ENCODE measurements around the gene SEMA5A. TPM values are rescaled to one million over a fixed set of nuclear protein-coding genes. Genes with fewer than 3 reads are reported as not detected.

SEMA5A gene
- total RNA-seq, 1 donor from 2014 or later: 11.9 TPM

DNA sequence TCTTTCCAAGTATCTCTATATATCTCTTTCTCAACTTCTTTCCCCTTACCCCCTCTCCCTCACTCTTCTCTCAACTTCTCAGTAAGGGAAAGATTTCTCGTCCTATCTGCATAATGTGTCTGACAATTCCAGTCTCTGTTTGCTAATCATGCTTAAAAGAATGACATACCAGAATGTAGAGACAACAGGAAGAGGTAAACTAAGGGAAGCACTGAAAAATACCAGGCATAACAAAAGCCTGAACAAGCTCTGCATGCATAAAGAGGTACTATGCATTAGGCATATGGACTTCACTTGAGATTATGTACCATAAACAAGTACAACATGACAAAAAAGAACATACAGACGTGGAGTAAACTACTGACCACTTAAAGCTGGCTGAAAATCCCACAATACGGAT lies 62.6 kb downstream of the SEMA5A start:
- Mint-ChIP-seq H3K9me3 (peaks cover 20% of the 10 kb centered on the region), H3K4me1 (peaks cover 10% of the 10 kb centered on the region), H3K27me3 (ENCODE audit: insufficient read depth, low read depth) (no peaks in the 10 kb centered on the region), H3K4me3 (no peak overlapping the region), H3K27ac (no peak overlapping the region), H3K36me3 (peaks cover 8% of the 10 kb centered on the region)
- no peaks in the 10 kb centered on the region for H3K79me2 ChIP-seq (ENCODE audit: low read depth)
- H2AFZ ChIP-seq (replicated peaks): no peak overlapping the region
- H3K27ac ChIP-seq: no peak overlapping the region
- no peaks in the 10 kb centered on the region for H3K27me3 ChIP-seq
- no peaks in the 10 kb centered on the region for H3K9me3 ChIP-seq (ENCODE audit: low read depth)
- no peaks in the 10 kb centered on the region for H4K20me1 ChIP-seq (ENCODE audit: low read depth)
- TF ChIP-seq EZH2 (IDR thresholded peaks at IDR 0.05) (no peak), EZH2phosphoT487 (IDR thresholded peaks at IDR 0.05) (no peak)
- TF ChIP-seq, protein P1, sequence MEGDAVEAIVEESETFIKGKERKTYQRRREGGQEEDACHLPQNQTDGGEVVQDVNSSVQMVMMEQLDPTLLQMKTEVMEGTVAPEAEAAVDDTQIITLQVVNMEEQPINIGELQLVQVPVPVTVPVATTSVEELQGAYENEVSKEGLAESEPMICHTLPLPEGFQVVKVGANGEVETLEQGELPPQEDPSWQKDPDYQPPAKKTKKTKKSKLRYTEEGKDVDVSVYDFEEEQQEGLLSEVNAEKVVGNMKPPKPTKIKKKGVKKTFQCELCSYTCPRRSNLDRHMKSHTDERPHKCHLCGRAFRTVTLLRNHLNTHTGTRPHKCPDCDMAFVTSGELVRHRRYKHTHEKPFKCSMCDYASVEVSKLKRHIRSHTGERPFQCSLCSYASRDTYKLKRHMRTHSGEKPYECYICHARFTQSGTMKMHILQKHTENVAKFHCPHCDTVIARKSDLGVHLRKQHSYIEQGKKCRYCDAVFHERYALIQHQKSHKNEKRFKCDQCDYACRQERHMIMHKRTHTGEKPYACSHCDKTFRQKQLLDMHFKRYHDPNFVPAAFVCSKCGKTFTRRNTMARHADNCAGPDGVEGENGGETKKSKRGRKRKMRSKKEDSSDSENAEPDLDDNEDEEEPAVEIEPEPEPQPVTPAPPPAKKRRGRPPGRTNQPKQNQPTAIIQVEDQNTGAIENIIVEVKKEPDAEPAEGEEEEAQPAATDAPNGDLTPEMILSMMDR (IDR thresholded peaks at IDR 0.05): no peak
- no peaks in the 10 kb centered on the region for H3K4me1 ChIP-seq
- H3K4me3 ChIP-seq: no peak overlapping the region
- no peak for DNase-seq (ENCODE audit: low spot score)
- no peaks in the 10 kb centered on the region for H3K36me3 ChIP-seq
- H3F3A ChIP-seq (ENCODE audit: low read depth): no peaks in the 10 kb centered on the region
- H3K4me2 ChIP-seq: no peak overlapping the region
- H3K9ac ChIP-seq: no peak overlapping the region

- H3K4me1 ChIP-seq: no peaks in the 10 kb centered on the region
- H3K27ac ChIP-seq: no peak overlapping the region
- H3K36me3 ChIP-seq: no peaks in the 10 kb centered on the region
- no peaks in the 10 kb centered on the region for H4K20me1 ChIP-seq (ENCODE audit: low read depth)
- H3K27me3 Mint-ChIP-seq (ENCODE audit: insufficient read depth, low read depth): no peaks in the 10 kb centered on the region
- peaks cover 24% of the 10 kb centered on the region for H3K9me3 Mint-ChIP-seq
- no peaks in the 10 kb centered on the region for H3K79me2 ChIP-seq (ENCODE audit: low read depth)
- peaks cover 10% of the 10 kb centered on the region for H3K36me3 Mint-ChIP-seq
- no peak overlapping the region for H3K9ac ChIP-seq
- H3K4me1 Mint-ChIP-seq: peaks cover 10% of the 10 kb centered on the region
- no peak overlapping the region for H3K27ac Mint-ChIP-seq
- H3K4me2 ChIP-seq: no peak overlapping the region
- H3K27me3 ChIP-seq: no peaks in the 10 kb centered on the region
- H3K4me3 Mint-ChIP-seq: no peak overlapping the region
- TF ChIP-seq, protein P1 (IDR thresholded peaks at IDR 0.05): no peak
- H2AFZ ChIP-seq (replicated peaks): no peak overlapping the region
- H3F3A ChIP-seq (ENCODE audit: low read depth): no peaks in the 10 kb centered on the region
- no peaks in the 10 kb centered on the region for H3K9me3 ChIP-seq (ENCODE audit: low read depth)
- no peak for DNase-seq (ENCODE audit: low spot score)
- no peak overlapping the region for H3K4me3 ChIP-seq
These were observed 63.5 kb downstream of the SEMA5A start for GRCh38 chr5:9482381-9482780.

DNA sequence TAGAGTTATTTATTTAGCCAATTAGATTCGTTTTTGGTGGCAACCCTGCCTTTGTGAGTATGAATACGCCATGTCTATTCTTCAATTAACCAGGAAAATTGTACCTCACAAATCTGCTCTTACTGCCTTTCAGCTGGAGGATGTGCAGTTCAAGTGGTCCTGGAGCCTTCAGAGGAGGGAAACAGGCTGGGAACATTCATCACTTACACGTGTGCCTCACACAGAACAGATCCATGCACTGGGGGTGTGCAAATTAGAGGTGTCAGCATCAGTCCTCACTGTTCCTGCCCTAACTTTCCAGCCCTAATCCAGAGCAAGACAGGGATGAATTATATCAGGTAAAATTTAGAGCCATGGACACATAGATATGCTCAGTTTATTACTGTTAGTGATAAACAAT lies 65.4 kb downstream of the SEMA5A start:
- Histone ChIP-seq H3K4me2 (no peak overlapping the region), H3K36me3 (no peaks in the 10 kb centered on the region), H3F3A (ENCODE audit: low read depth) (no peaks in the 10 kb centered on the region), H3K27me3 (no peaks in the 10 kb centered on the region), H3K4me3 (no peak overlapping the region), H3K9me3 (ENCODE audit: low read depth) (no peaks in the 10 kb centered on the region), H3K27ac (no peak overlapping the region), H2AFZ (replicated peaks) (no peak overlapping the region), H3K4me1 (no peaks in the 10 kb centered on the region), H4K20me1 (ENCODE audit: low read depth) (no peaks in the 10 kb centered on the region), H3K79me2 (ENCODE audit: low read depth) (no peaks in the 10 kb centered on the region), H3K9ac (no peak overlapping the region)
- Mint-ChIP-seq H3K4me1 (peaks cover 10% of the 10 kb centered on the region), H3K4me3 (no peak overlapping the region), H3K27ac (no peak overlapping the region), H3K27me3 (ENCODE audit: insufficient read depth, low read depth) (no peaks in the 10 kb centered on the region), H3K36me3 (peaks cover 12% of the 10 kb centered on the region), H3K9me3 (peaks cover 27% of the 10 kb centered on the region)
- no peak for DNase-seq (ENCODE audit: low spot score)
- no peak for TF ChIP-seq EZH2 (IDR thresholded peaks at IDR 0.05)
- no peak for TF ChIP-seq EZH2phosphoT487 (IDR thresholded peaks at IDR 0.05)
- TF ChIP-seq, protein P1 (IDR thresholded peaks at IDR 0.05): no peak

- H3K4me3 Mint-ChIP-seq: no peak overlapping the region
- Histone ChIP-seq H3K9me3 (ENCODE audit: low read depth) (no peaks in the 10 kb centered on the region), H3K4me2 (no peak overlapping the region), H3K36me3 (no peaks in the 10 kb centered on the region), H2AFZ (replicated peaks) (no peak overlapping the region), H3K27ac (no peak overlapping the region), H3K27me3 (no peaks in the 10 kb centered on the region), H3K4me3 (no peak overlapping the region), H3K9ac (no peak overlapping the region), H3K4me1 (no peaks in the 10 kb centered on the region), H4K20me1 (ENCODE audit: low read depth) (no peaks in the 10 kb centered on the region), H3F3A (ENCODE audit: low read depth) (no peaks in the 10 kb centered on the region), H3K79me2 (ENCODE audit: low read depth) (no peaks in the 10 kb centered on the region)
- TF ChIP-seq, protein P1 (IDR thresholded peaks at IDR 0.05): no peak
- no peak for TF ChIP-seq EZH2 (IDR thresholded peaks at IDR 0.05)
- TF ChIP-seq EZH2phosphoT487 (IDR thresholded peaks at IDR 0.05): no peak
- no peak for DNase-seq (ENCODE audit: low spot score)
- no peak overlapping the region for H3K27ac Mint-ChIP-seq
- peaks cover 22% of the 10 kb centered on the region for H3K9me3 Mint-ChIP-seq
- peaks cover 10% of the 10 kb centered on the region for H3K4me1 Mint-ChIP-seq
- H3K36me3 Mint-ChIP-seq: peaks cover 12% of the 10 kb centered on the region
- H3K27me3 Mint-ChIP-seq (ENCODE audit: insufficient read depth, low read depth): no peaks in the 10 kb centered on the region
These were observed 65.9 kb downstream of the SEMA5A start for GRCh38 chr5:9479990-9480389.
